NCI-H2227 (cell line): ENCODE data around the gene HTR2C.
"Not testable (repeated sequence)": the region's sequence is repeated elsewhere in the genome, so short reads cannot be mapped to it uniquely, and the experiment has no call there.

Source experiments
- DNase-seq: peaks from one replicate; lab custom pipeline; 2025; ENCODE audit not compliant: unreplicated experiment; lab: John Stamatoyannopoulos, UW

Gene HTR2C

GRCh38 chrX:114710571-114710970 is 126.7 kb downstream of the HTR2C start:
- DNase-seq, result no peak

GRCh38 chrX:114712466-114712865 is 128.6 kb downstream of the HTR2C start:
- no peak for DNase-seq

- no peak for DNase-seq
Measured at GRCh38 chrX:114715096-114715495, 131.2 kb downstream of the HTR2C start.

GRCh38 chrX:114717921-114718320 is 134.0 kb downstream of the HTR2C start:
- DNase-seq, result no peak

- DNase-seq, result no peak
Measured at GRCh38 chrX:114766541-114766940, 182.7 kb downstream of the HTR2C start.

GRCh38 chrX:114774691-114775090 is 190.8 kb downstream of the HTR2C start:
- DNase-seq, result no peak

- no peak for DNase-seq
Measured at GRCh38 chrX:114782925-114783324, 199.0 kb downstream of the HTR2C start.

GRCh38 chrX:114787061-114787460 is 203.2 kb downstream of the HTR2C start:
- DNase-seq, result no peak

GRCh38 chrX:114797494-114797893 is 213.6 kb downstream of the HTR2C start:
- DNase-seq, result no peak

- DNase-seq, result no peak
Measured at GRCh38 chrX:114798907-114799306, 215.0 kb downstream of the HTR2C start.

GRCh38 chrX:114800719-114801118 is 216.8 kb downstream of the HTR2C start:
- peak; percentile 3 for DNase-seq

GRCh38 chrX:114819509-114819908 is 235.6 kb downstream of the HTR2C start:
- DNase-seq, result no peak

GRCh38 chrX:114841051-114841450 is 257.2 kb downstream of the HTR2C start:
- DNase-seq, result no peak

- DNase-seq, result no peak
Measured at GRCh38 chrX:114842181-114842580, 258.3 kb downstream of the HTR2C start.

GRCh38 chrX:114889481-114889880 is 305.6 kb downstream of the HTR2C start:
- DNase-seq, result no peak

GRCh38 chrX:114903618-114904017 is 319.7 kb downstream of the HTR2C start:
- no peak for DNase-seq

GRCh38 chrX:114905251-114905650 is 321.4 kb downstream of the HTR2C start:
- no peak for DNase-seq

GRCh38 chrX:114906984-114907510 is 323.2 kb downstream of the HTR2C start:
- DNase-seq, result no peak

GRCh38 chrX:114924423-114924822 is 340.5 kb downstream of the HTR2C start:
- DNase-seq, result no peak

- DNase-seq, result no peak
Measured at GRCh38 chrX:114924856-114925255, 341.0 kb downstream of the HTR2C start.

- no peak for DNase-seq
Measured at GRCh38 chrX:114930227-114930626, 346.3 kb downstream of the HTR2C start.

GRCh38 chrX:114932550-114932949 is 348.7 kb downstream of the HTR2C start:
- DNase-seq, result no peak

GRCh38 chrX:114933291-114933690 is 349.4 kb downstream of the HTR2C start:
- DNase-seq, result not testable (repeated sequence)

GRCh38 chrX:114937090-114937489 is 353.2 kb downstream of the HTR2C start:
- not testable (repeated sequence) for DNase-seq
